ENCODE data around the gene PPP1R10. TPM values are rescaled to one million over a fixed set of nuclear protein-coding genes. Genes with fewer than 3 reads are reported as not detected.

PPP1R10 gene
- total and polyA plus RNA-seq, 2 experiments from 2014 or later, result 23.9 to 32.7 TPM

DNA sequence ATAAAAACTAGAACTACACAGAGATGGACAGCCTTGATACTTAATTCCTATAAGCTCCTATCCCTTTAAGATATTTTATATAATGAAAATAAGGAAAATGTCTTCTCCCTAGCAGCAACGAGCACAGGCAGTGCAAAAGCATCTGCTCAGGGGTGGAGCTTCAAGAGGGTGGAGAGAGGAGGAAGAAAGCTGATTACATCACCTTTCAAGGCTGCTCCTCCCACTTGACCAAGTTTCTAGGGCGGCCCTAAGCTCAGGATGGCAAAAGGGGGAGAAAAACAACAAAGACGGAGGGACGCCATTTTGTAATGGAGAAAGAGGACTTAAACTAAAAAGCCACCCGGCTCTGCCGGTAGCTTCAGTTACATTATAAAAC lies 2.2 kb downstream of the PPP1R10 start:
- Histone ChIP-seq H3K9me2 (ENCODE audit: insufficient read depth) (no peaks in the 10 kb centered on the region), H3K9ac (peak overlapping the region; percentile 100), H3K36me3 (ENCODE audit: low read depth) (peaks cover 17% of the 10 kb centered on the region), H2AFZ (no peak overlapping the region), H4K20me1 (ENCODE audit: insufficient read depth) (no peaks in the 10 kb centered on the region), H3K9me3 (ENCODE audit: low read depth) (no peaks in the 10 kb centered on the region), H3K4me3 (peak overlapping the region; percentile 98), H3K79me2 (ENCODE audit: insufficient read depth) (peaks cover 73% of the 10 kb centered on the region), H3K4me2 (ENCODE audit: unreplicated experiment) (peak overlapping the region; percentile 95), H3F3A (ENCODE audit: insufficient read depth) (peaks cover 67% of the 10 kb centered on the region), H3K27me3 (replicated peaks; ENCODE audit: insufficient read depth) (no peaks in the 10 kb centered on the region), H3K4me1 (ENCODE audit: insufficient read depth) (peaks cover 32% of the 10 kb centered on the region), H3K27ac (peak overlapping the region; percentile 98)
- TF ChIP-seq EZH2phosphoT487 (IDR thresholded peaks at IDR 0.05; ENCODE audit: insufficient read depth, low read depth) (no peak), EZH2 (IDR thresholded peaks at IDR 0.05; ENCODE audit: insufficient read depth, poor library complexity, severe bottlenecking) (no peak)
- in situ Hi-C loops (cut with MboI), result no loop called here
- 1 to 2% methylated on average over 6 of the region's 6 CpGs for WGBS, 2 experiments (ENCODE audit: low coverage in 1 of 2, low lambda C conversion rate in 2 of 2, missing lambda C conversion rate in 2 of 2)
- peak; percentile 98 for DNase-seq

GRCh38 chr6:30614044-30614842 lies 2.8 kb downstream of the PPP1R10 start:
- Histone ChIP-seq H3K27ac (peak overlapping the region; percentile 98), H3K9me3 (ENCODE audit: low read depth) (no peaks in the 10 kb centered on the region), H4K20me1 (ENCODE audit: insufficient read depth) (no peaks in the 10 kb centered on the region), H3K9me2 (ENCODE audit: insufficient read depth) (no peaks in the 10 kb centered on the region), H3K4me1 (ENCODE audit: insufficient read depth) (peaks cover 32% of the 10 kb centered on the region), H3K36me3 (ENCODE audit: low read depth) (peaks cover 11% of the 10 kb centered on the region), H3K27me3 (replicated peaks; ENCODE audit: insufficient read depth) (no peaks in the 10 kb centered on the region), H3K79me2 (ENCODE audit: insufficient read depth) (peaks cover 68% of the 10 kb centered on the region), H3K4me3 (peak overlapping the region; percentile 98), H2AFZ (no peak overlapping the region), H3K4me2 (ENCODE audit: unreplicated experiment) (peak overlapping the region; percentile 95), H3K9ac (peak overlapping the region; percentile 100), H3F3A (ENCODE audit: insufficient read depth) (peaks cover 73% of the 10 kb centered on the region)
- 21% methylated on average over 8 of the region's 8 CpGs for WGBS, 2 experiments (ENCODE audit: low coverage in 1 of 2, low lambda C conversion rate in 2 of 2, missing lambda C conversion rate in 2 of 2)
- TF ChIP-seq EZH2 (IDR thresholded peaks at IDR 0.05; ENCODE audit: insufficient read depth, poor library complexity, severe bottlenecking) (no peak), EZH2phosphoT487 (IDR thresholded peaks at IDR 0.05; ENCODE audit: insufficient read depth, low read depth) (no peak)
- in situ Hi-C loops (cut with MboI), result no loop called here
- no peak for DNase-seq

GRCh38 chr6:30613251-30614043 lies 3.6 kb downstream of the PPP1R10 start:
- Histone ChIP-seq H3K27me3 (replicated peaks; ENCODE audit: insufficient read depth) (no peaks in the 10 kb centered on the region), H3K4me2 (ENCODE audit: unreplicated experiment) (peak overlapping the region; percentile 95), H3K9me3 (ENCODE audit: low read depth) (no peaks in the 10 kb centered on the region), H3K36me3 (ENCODE audit: low read depth) (peaks cover 13% of the 10 kb centered on the region), H4K20me1 (ENCODE audit: insufficient read depth) (no peaks in the 10 kb centered on the region), H3F3A (ENCODE audit: insufficient read depth) (peaks cover 81% of the 10 kb centered on the region), H3K4me3 (peak overlapping the region; percentile 98), H3K9ac (peak overlapping the region; percentile 100), H3K27ac (peak overlapping the region; percentile 98), H3K79me2 (ENCODE audit: insufficient read depth) (peaks cover 64% of the 10 kb centered on the region), H3K9me2 (ENCODE audit: insufficient read depth) (no peaks in the 10 kb centered on the region), H2AFZ (no peak overlapping the region), H3K4me1 (ENCODE audit: insufficient read depth) (peaks cover 24% of the 10 kb centered on the region)
- DNase-seq, result peak; percentile 39
- in situ Hi-C loops (cut with MboI), result no loop called here
- TF ChIP-seq EZH2 (IDR thresholded peaks at IDR 0.05; ENCODE audit: insufficient read depth, poor library complexity, severe bottlenecking), result no peak
- TF ChIP-seq EZH2phosphoT487 (IDR thresholded peaks at IDR 0.05; ENCODE audit: insufficient read depth, low read depth), result no peak

GRCh38 chr6:30612687-30613248 lies 4.3 kb downstream of the PPP1R10 start:
- peaks cover 60% of the 10 kb centered on the region for H3K79me2 ChIP-seq (ENCODE audit: insufficient read depth)
- H3K4me2 ChIP-seq (ENCODE audit: unreplicated experiment), result peak overlapping the region; percentile 95
- H4K20me1 ChIP-seq (ENCODE audit: insufficient read depth), result no peaks in the 10 kb centered on the region
- TF ChIP-seq EZH2 (IDR thresholded peaks at IDR 0.05; ENCODE audit: insufficient read depth, poor library complexity, severe bottlenecking), result no peak
- TF ChIP-seq EZH2phosphoT487 (IDR thresholded peaks at IDR 0.05; ENCODE audit: insufficient read depth, low read depth), result no peak
- H3K4me3 ChIP-seq, result no peak overlapping the region
- H3K36me3 ChIP-seq (ENCODE audit: low read depth), result peaks cover 13% of the 10 kb centered on the region
- H3F3A ChIP-seq (ENCODE audit: insufficient read depth), result peaks cover 87% of the 10 kb centered on the region
- in situ Hi-C loops (cut with MboI), result no loop called here
- 57 to 58% methylated on average over 6 of the region's 6 CpGs for WGBS, 2 experiments (ENCODE audit: low coverage in 1 of 2, low lambda C conversion rate in 2 of 2, missing lambda C conversion rate in 2 of 2)
- H3K9me2 ChIP-seq (ENCODE audit: insufficient read depth), result no peaks in the 10 kb centered on the region
- peak overlapping the region; percentile 98 for H3K27ac ChIP-seq
- peaks cover 23% of the 10 kb centered on the region for H3K4me1 ChIP-seq (ENCODE audit: insufficient read depth)
- H3K9ac ChIP-seq, result no peak overlapping the region
- DNase-seq, result peak; percentile 54
- H3K27me3 ChIP-seq (replicated peaks; ENCODE audit: insufficient read depth), result no peaks in the 10 kb centered on the region
- H3K9me3 ChIP-seq (ENCODE audit: low read depth), result no peaks in the 10 kb centered on the region
- H2AFZ ChIP-seq, result no peak overlapping the region
